Fibroblast of upper back skin (primary cell): ENCODE data around the gene FLYWCH2.

ENCODE experiments used
- DNase-seq: peaks from one replicate; pipeline ENCODE4 v3.0.0-alpha.2; 2013

The FLYWCH2 gene

GRCh38 chr16:2884041-2884451, 1.0 kb downstream of the FLYWCH2 start:
- DNase-seq, result peak; percentile 11

GRCh38 chr16:2894231-2894630, 11.2 kb downstream of the FLYWCH2 start:
- no peak for DNase-seq

DNA sequence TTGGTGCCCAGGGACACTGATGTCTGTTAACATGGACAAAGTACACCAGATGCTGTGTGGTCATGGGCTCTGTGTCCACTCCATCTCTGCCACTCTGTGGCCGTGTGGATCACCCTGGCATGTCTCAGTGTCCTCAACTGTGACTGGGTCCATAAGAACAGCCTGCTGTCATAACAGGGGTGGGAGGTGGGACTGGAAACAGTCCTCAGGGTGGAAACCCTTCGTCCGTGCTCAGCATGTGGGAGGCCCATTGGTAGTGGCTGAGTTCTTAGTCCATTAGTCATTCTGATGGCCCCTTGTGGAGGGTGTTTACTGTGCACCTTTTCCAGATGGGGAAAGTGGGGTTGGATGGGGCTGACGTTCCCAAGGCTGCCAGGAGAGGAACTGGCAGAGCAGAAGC, 12.8 kb downstream of the FLYWCH2 start:
- peak; percentile 67 for DNase-seq

DNA sequence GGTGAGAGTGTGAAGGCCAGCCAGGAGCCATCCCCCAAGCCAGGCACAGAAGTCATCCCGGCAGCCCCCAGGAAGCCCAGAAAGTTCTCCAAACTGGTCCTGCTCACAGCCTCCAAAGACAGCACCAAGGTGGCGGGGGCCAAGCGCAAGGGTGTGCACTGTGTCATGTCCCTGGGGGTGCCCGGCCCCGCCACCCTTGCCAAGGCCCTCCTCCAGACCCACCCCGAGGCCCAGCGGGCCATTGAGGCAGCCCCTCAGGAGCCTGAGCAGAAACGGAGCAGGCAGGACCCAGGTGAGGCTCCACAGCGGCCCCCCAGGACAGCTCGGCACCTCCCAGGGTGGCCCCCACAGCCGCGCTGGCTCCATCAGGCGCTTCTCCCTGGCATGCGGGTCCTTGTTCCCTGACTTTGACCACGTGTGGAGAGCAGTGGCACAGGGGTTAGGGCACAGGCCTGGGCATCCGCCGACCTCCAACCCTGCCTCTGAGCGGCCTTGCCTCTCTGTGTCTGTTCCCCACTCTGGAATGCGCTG, 13.5 kb downstream of the FLYWCH2 start:
- no peak for DNase-seq

DNA sequence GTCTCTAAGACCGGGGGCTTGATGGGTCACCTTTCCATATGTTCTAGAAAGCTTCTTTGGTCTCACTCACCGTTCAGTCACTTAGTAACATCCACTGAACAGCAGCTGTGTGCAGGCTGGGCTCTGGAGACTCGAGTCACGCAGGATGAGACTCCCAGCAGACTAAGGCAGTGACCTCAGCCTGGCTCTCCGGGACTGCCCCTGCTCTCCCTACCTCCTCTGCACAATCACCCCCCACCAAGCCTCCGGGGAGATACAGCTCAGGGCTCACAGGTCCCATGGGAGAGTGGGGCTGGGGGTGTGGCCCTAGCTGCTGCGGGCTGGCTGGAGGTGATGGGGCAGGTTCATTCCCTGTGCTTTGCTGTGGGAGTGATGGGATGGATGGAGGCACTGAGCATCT, 14.1 kb downstream of the FLYWCH2 start:
- DNase-seq, result no peak

- no peak for DNase-seq
Observed at GRCh38 chr16:2898831-2899563, 16.0 kb downstream of the FLYWCH2 start.

DNA sequence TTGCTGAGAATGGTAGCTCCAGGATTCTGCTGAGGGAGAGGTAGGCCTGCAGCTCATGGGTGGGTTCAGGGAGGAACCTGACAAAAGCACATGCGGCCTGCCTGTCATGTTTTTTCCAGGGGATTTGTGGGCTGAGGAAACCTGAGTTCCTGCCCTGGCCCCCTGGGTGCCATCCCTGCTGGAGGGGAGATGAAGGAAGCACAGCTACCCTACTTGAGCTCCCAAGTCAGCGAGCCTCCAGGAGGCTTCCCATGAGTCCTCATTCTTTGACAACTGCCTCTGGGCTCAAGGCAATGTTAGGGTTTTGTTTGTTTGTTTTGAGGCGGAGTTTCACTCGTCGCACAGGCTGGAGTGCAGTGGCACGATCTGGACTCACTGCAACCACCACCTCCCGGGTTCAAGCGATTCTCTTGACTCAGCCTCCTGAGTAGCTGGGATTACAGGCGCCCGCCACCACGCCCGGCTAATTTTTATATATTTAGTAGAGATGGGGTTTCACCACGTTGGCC, 16.6 kb downstream of the FLYWCH2 start:
- DNase-seq, result no peak

- no peak for DNase-seq
Observed at GRCh38 chr16:2900526-2901075, 17.6 kb downstream of the FLYWCH2 start.

GRCh38 chr16:2902337-2903130, 19.5 kb downstream of the FLYWCH2 start:
- no peak for DNase-seq

GRCh38 chr16:2904100-2904921, 21.3 kb downstream of the FLYWCH2 start:
- peak; percentile 78 for DNase-seq

GRCh38 chr16:2904922-2905240, 21.9 kb downstream of the FLYWCH2 start:
- DNase-seq, result no peak

DNA sequence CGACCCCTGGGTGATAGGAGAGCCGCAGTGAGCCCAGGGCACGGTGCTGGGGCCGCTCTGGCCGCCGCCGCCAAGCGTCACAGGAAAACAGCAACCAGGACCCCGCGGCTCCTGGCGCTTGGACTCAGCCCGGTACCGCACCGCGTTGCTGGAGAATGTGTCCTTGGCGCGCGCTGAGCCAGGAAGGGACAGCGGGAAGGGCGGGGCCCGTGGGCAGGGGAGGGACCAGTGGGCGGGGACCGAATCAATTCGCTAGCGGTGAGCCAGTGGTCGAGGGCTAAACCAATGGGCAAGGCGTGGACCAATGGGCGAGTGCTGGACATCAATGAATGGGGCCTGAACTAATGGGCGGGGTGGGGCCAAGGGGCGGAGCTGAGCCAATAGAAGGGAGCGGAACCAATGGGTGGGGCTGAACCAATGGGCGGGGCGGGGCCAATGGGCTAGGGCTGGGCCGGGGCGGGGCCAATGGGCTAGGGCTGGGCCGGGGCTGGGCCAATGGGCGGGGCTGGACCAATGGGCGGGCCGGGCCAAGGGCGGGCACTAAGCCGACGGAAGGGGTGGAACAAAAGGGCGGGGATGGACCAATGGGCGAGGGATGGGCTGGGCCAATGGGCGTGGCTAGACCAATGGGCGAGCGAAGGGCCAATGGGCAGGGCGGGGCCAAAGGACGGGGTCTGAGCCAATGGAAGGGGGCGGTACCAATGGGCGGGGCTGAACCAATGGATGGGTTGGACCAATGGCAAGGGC, 22.4 kb downstream of the FLYWCH2 start:
- DNase-seq, result peak; percentile 100

DNA sequence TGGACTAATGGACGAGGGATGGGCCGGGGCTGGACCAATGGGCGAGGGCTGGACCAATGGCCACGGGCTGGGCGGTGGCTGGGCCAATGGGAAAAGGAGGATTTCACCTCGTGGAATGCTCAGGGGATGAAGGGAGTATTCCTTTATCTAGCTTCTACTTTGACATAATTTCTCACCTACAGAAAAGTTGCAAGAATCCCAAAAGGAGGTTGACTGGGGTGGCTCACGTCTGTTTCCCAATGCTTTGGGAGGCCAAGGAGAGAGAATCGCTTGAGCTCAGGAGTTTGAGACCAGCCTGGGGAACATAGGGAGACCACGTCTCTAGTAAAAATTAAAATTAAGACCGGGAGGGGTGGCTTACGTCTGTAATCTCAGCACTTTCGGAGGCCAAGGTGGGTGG, 23.0 kb downstream of the FLYWCH2 start:
- DNase-seq, result no peak

DNA sequence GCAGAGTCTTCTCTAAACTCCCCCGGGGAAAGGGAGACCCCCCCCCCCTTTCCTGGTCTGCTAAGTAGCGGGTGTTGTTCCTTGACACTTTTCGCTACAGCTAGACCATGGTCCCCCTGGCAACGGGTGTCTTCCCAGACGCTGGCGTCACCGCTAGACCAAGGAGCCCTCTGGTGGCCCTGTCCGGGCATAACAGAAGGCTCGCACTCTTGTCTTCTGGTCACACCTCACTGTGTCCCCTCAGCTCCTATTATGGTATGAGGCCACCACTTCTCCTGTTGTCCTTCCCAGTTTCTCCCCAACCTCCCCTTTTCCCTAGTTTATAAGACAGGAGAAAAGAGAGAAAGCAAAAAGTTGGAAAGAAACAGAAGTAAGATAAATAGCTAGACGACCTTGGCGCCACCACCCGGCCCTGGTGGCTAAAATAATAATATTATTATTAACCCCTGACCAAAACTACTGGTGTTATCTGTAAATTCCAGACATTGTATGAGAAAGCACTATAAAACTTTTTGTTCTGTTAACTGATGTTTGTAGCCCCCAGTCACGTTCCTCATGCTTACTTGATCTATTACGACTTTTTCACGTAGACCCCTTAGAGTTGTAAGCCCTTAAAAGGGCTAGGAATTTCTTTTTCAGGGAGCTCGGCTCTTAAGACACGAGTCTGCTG, 24.2 kb downstream of the FLYWCH2 start:
- DNase-seq, result peak; percentile 43

- peak; percentile 53 for DNase-seq
Observed at GRCh38 chr16:2910441-2910969, 27.5 kb downstream of the FLYWCH2 start.

- peak; percentile 96 for DNase-seq
Observed at GRCh38 chr16:2911638-2912329, 28.8 kb downstream of the FLYWCH2 start, which contains the start of gene FLYWCH1. FLYWCH1 (plus strand) TSS chr16:2911931; CDS start chr16:2929686, 17,755 bp downstream.

- peak; percentile 44 for DNase-seq
Observed at GRCh38 chr16:2912330-2913199, 29.6 kb downstream of the FLYWCH2 start.

- no peak for DNase-seq
Observed at GRCh38 chr16:2913603-2914002, 30.6 kb downstream of the FLYWCH2 start.

GRCh38 chr16:2914233-2914632, 31.2 kb downstream of the FLYWCH2 start:
- DNase-seq, result no peak
